NCI-H774 (cell line): Measurements from ENCODE around the gene PAN2.
A peak's percentile ranks its signal among the peaks of the same experiment; 100 is the strongest.
"Not testable (repeated sequence)": the region's sequence is repeated elsewhere in the genome, so short reads cannot be mapped to it uniquely, and the experiment has no call there.

ENCODE experiments used
- DNase-seq: peaks from one replicate; lab custom pipeline; 2025; lab: John Stamatoyannopoulos, UW

The PAN2 gene

GRCh38 chr12:56333679-56334489, at the start of gene PAN2:
Gene PAN2, minus strand, starts transcription at chr12:56334000. Its CDS starts 906 bp downstream, at chr12:56333094.
- DNase-seq: peak; percentile 98

- no peak for DNase-seq
Measured at GRCh38 chr12:56382611-56383010, 48.8 kb upstream of the PAN2 start.

- no peak for DNase-seq
Measured at GRCh38 chr12:56377989-56378316, 44.2 kb upstream of the PAN2 start.

GRCh38 chr12:56377310-56377988, 43.6 kb upstream of the PAN2 start:
- no peak for DNase-seq

GRCh38 chr12:56375598-56376434, 42.0 kb upstream of the PAN2 start:
- DNase-seq: no peak

GRCh38 chr12:56374726-56375597, 41.2 kb upstream of the PAN2 start:
- DNase-seq: no peak

GRCh38 chr12:56373515-56373914, 39.7 kb upstream of the PAN2 start:
- no peak for DNase-seq

- DNase-seq: no peak
Measured at GRCh38 chr12:56366948-56367347, 33.1 kb upstream of the PAN2 start.

- no peak for DNase-seq
Measured at GRCh38 chr12:56362130-56363059, 28.6 kb upstream of the PAN2 start, which contains the start of gene APOF. Gene APOF, minus strand, starts transcription at chr12:56362857. Its CDS starts 112 bp downstream, at chr12:56362745.

GRCh38 chr12:56361487-56362129, 27.8 kb upstream of the PAN2 start:
- no peak for DNase-seq

- DNase-seq: peak; percentile 100
Measured at GRCh38 chr12:56359851-56360767, 26.3 kb upstream of the PAN2 start, which contains the start of gene STAT2. Gene STAT2, minus strand, starts transcription at chr12:56360107. Its CDS starts 3,536 bp downstream, at chr12:56356571.

- no peak for DNase-seq
Measured at GRCh38 chr12:56358836-56359532, 25.2 kb upstream of the PAN2 start.

- DNase-seq: no peak
Measured at GRCh38 chr12:56351325-56351724, 17.5 kb upstream of the PAN2 start.

GRCh38 chr12:56350662-56351061, 16.9 kb upstream of the PAN2 start:
- no peak for DNase-seq

GRCh38 chr12:56348776-56349175, 15.0 kb upstream of the PAN2 start:
- no peak for DNase-seq

- not testable (repeated sequence) for DNase-seq
Measured at GRCh38 chr12:56347255-56347654, 13.5 kb upstream of the PAN2 start.

- DNase-seq: no peak
Measured at GRCh38 chr12:56346675-56347074, 12.9 kb upstream of the PAN2 start.

- DNase-seq: not testable (repeated sequence)
Measured at GRCh38 chr12:56342290-56342689, 8.5 kb upstream of the PAN2 start.
